ENCODE data around the gene DXO.
"Not testable (repeated sequence)": the region's sequence is repeated elsewhere in the genome, so short reads cannot be mapped to it uniquely, and the experiment has no call there.

Gene DXO

GRCh38 chr6:31971993-31972708, at the start of gene DXO:
Gene DXO (minus strand): TSS chr6:31972138. CDS start chr6:31971675, 463 bp downstream.
- DNase-seq, result peak; percentile 81 to 99 (median 93)

GRCh38 chr6:32014547-32014946, 42.6 kb upstream of the DXO start, which contains the start of gene C4B:
Gene C4B (plus strand): TSS chr6:32014795. CDS start chr6:32014846, 51 bp downstream.
- DNase-seq, result not testable (repeated sequence)

- not testable (repeated sequence) for DNase-seq
Measured at GRCh38 chr6:32013738-32014137, 41.8 kb upstream of the DXO start.

- DNase-seq, result peak in 1 of 56 donors; percentile 0
Measured at GRCh38 chr6:32012941-32013617, 41.1 kb upstream of the DXO start.

- not testable (repeated sequence) for DNase-seq
Measured at GRCh38 chr6:32010856-32011530, 39.1 kb upstream of the DXO start.

- DNase-seq, result not testable (repeated sequence)
Measured at GRCh38 chr6:32009537-32009936, 37.6 kb upstream of the DXO start.

- DNase-seq, result not testable (repeated sequence)
Measured at GRCh38 chr6:32008616-32009015, 36.7 kb upstream of the DXO start.

GRCh38 chr6:32008037-32008436, 36.1 kb upstream of the DXO start:
- DNase-seq, result not testable (repeated sequence)

GRCh38 chr6:32007086-32007485, 35.1 kb upstream of the DXO start:
- not testable (repeated sequence) for DNase-seq

GRCh38 chr6:32005991-32006529, 34.1 kb upstream of the DXO start:
- DNase-seq, result not testable (repeated sequence)

GRCh38 chr6:32005538-32005880, 33.6 kb upstream of the DXO start:
- not testable (repeated sequence) for DNase-seq

- not testable (repeated sequence) for DNase-seq
Measured at GRCh38 chr6:32004864-32005537, 33.1 kb upstream of the DXO start.

- not testable (repeated sequence) for DNase-seq
Measured at GRCh38 chr6:32004393-32004792, 32.5 kb upstream of the DXO start.

GRCh38 chr6:32003301-32003700, 31.4 kb upstream of the DXO start:
- DNase-seq, result not testable (repeated sequence)

GRCh38 chr6:32002546-32003268, 30.8 kb upstream of the DXO start:
- DNase-seq, result not testable (repeated sequence)

- DNase-seq, result not testable (repeated sequence)
Measured at GRCh38 chr6:31996385-31996784, 24.4 kb upstream of the DXO start.

- not testable (repeated sequence) for DNase-seq
Measured at GRCh38 chr6:31994421-31994820, 22.5 kb upstream of the DXO start.

GRCh38 chr6:31989363-31989762, 17.4 kb upstream of the DXO start:
- DNase-seq, result not testable (repeated sequence)

- not testable (repeated sequence) for DNase-seq
Measured at GRCh38 chr6:31981744-31982143, 9.8 kb upstream of the DXO start, which contains the start of gene C4A. Gene C4A (plus strand): TSS chr6:31982057. CDS start chr6:31982108, 51 bp downstream.

GRCh38 chr6:31980998-31981397, 9.1 kb upstream of the DXO start:
- DNase-seq, result not testable (repeated sequence)
